HEK293T (cell line): ENCODE data around the gene RAC2.

Source experiments
- ARNT ChIP-seq: fragments of 450-650 bp; IDR thresholded peaks from 2 replicates; pipeline ENCODE4 v1.6.1; 2017; ENCODE audit warnings: mild to moderate bottlenecking
- ELF4 ChIP-seq: fragments of 450-650 bp; IDR thresholded peaks from 2 replicates; pipeline ENCODE4 v1.6.1; 2017; ENCODE audit warnings: antibody characterized with exemption
- FOXM1 ChIP-seq: fragments of 450-650 bp; IDR thresholded peaks from 2 replicates; pipeline ENCODE4 v1.6.1; 2017; ENCODE audit warnings: mild to moderate bottlenecking, borderline replicate concordance

DNA sequence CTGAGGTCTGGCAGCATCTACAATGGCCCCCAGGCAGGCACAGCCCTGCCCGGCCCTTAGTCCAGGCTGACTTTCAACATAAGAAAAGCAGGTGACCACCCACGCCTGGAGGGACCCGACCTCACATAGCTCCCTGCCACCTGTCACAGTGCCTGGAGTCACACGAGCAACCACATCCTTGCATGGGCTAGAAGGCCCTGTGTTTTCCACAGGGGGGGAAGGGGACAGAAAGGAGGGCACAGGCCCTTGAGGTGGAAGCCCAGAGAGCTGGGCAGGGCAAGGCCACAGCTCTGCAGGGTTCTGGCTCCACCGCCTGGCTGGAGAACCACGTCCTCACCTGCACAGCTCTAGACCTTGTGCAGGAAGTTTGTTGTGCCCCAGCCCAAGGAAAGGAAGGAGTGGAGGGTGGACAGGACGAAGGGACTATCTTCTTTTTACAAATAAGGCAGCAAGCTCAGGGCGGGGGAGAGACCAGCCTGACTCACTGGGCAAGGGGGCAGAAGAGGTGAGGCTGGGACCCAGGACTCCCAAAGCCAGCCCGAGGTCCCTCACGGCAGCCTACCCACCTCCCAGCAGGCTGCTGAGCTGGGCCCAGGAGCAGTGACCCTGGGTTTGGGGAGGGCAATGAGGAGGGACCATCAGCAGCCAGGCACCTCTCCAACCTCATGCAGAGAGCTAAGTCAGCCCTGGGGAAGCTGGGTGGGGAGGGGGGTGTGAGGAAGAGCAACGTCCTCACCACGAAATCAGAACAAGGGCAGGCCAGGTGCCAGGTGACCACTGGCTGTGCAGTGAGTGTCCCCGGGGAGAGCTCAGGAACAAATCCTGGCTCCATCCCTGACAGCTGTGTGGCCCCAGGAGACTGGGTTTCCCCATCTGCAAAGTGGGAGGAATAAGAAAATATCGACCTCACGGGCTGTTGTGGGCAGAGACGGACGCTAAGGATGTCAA lies 60.4 kb downstream of the RAC2 start:
- no peak for TF ChIP-seq ARNT
- no peak for TF ChIP-seq ELF4
- TF ChIP-seq FOXM1 = no peak
